Panc1 (cell line): ENCODE results near the gene PANK4. TPM values are rescaled to one million over a fixed set of nuclear protein-coding genes. Genes with fewer than 3 reads are reported as not detected.

Experiments used
- ATAC-seq: fragments of 200-7000 bp; cut with Tn5 transposase; 2 replicates; pipeline ENCODE4 v1.9.1; 2020; ENCODE audit warnings: mild to moderate bottlenecking, moderate library complexity
- BruUV-seq: library from RNA; stranded (reverse); fragments of 400-500 nt; replicated peaks from 2 replicates; lab custom pipeline; 2021; lab: Mats Ljungman, UMichigan
- CTCF ChIA-PET: fragments of 300-600 bp; sonication (Branson Sonifier 250); formaldehyde crosslinking; loops from one replicate; lab custom pipeline; 2022; ENCODE audit warnings: antibody characterized with exemption; lab: Charles Lee
- POLR2A ChIA-PET: fragments of 300-600 bp; sonication (Branson Sonifier 250); formaldehyde crosslinking; loops from one replicate; lab custom pipeline; 2022; ENCODE audit warnings: antibody characterized with exemption; lab: Charles Lee
- DNase-seq: peaks from one replicate; pipeline ENCODE4 v3.0.0-alpha.2; 2010; ENCODE audit warnings: low read depth, low spot score
- H3K27ac ChIP-seq: 2 replicates; pipeline ENCODE4 v1.5.1; 2011; ENCODE audit warnings: mild to moderate bottlenecking, low read length, inconsistent platforms
- H3K27me3 ChIP-seq: fragments of 200-500 bp; sonication (Bioruptor generic); 2 replicates; pipeline ENCODE4 v1.6.0; 2014; ENCODE audit warnings: low read length, inconsistent platforms; ENCODE audit not compliant: control insufficient read depth, insufficient read depth
- H3K36me3 ChIP-seq: fragments of 200-500 bp; sonication (Bioruptor generic); 2 replicates; pipeline ENCODE4 v1.5.1; 2014; ENCODE audit warnings: inconsistent platforms, mild to moderate bottlenecking, low read length, moderate library complexity; ENCODE audit not compliant: control insufficient read depth, insufficient read depth
- H3K4me1 ChIP-seq: 2 replicates; pipeline ENCODE4 v1.5.1; 2011; ENCODE audit warnings: inconsistent platforms, mild to moderate bottlenecking, low read length, moderate library complexity; ENCODE audit not compliant: control insufficient read depth, insufficient read depth
- H3K4me3 ChIP-seq, 2 experiments: 2 replicates each; pipeline ENCODE4 v1.5.1; 2011 to 2012; ENCODE audit warnings: low read depth in 2 of 2, low read length in 2 of 2, mild to moderate bottlenecking in 2 of 2, inconsistent platforms in 1 of 2, moderate library complexity in 1 of 2
- H3K9me3 ChIP-seq: fragments of 200-500 bp; sonication (Bioruptor generic); 2 replicates; pipeline ENCODE4 v1.5.1; 2014; ENCODE audit warnings: low read depth, mild to moderate bottlenecking, inconsistent platforms, low read length, moderate library complexity; ENCODE audit not compliant: control insufficient read depth, insufficient read depth
- POLR2AphosphoS5 ChIP-seq: IDR thresholded peaks from 2 replicates; pipeline ENCODE4 v1.6.1; 2012; ENCODE audit warnings: mild to moderate bottlenecking, low read depth, low read length, moderate library complexity
- SIN3A ChIP-seq: IDR thresholded peaks from 2 replicates; pipeline ENCODE4 v1.6.1; 2012; ENCODE audit warnings: low read depth, mild to moderate bottlenecking, low read length, moderate library complexity, borderline replicate concordance; ENCODE audit not compliant: insufficient read depth
- TCF7L2 ChIP-seq: IDR thresholded peaks from 2 replicates; pipeline ENCODE4 v1.6.1; 2011; ENCODE audit warnings: mild to moderate bottlenecking, low read depth, low read length, inconsistent platforms
- in situ Hi-C: cut with HindIII; loops from 2 replicates; pipeline ENCODE4 v1.10.0; 2016; ENCODE audit warnings: low sequenced_read_pairs, low pct_unique_long_range_greater_than_20kb
- intact Hi-C: fragments of 100-400 bp; cut with micrococcal nuclease; formaldehyde crosslinking; loops from one replicate; pipeline ENCODE4 v1.10.0; 2022; ENCODE audit not compliant: unreplicated experiment
- total RNA-seq: library from RNA; stranded (reverse); gene quantifications from one replicate; pipeline ENCODE4 v1.2.1, GENCODE V29; 2021; ENCODE audit not compliant: unreplicated experiment
- TF ChIP-seq, protein P1 (sequence below), 2 experiments: IDR thresholded peaks; 2 replicates each; pipeline ENCODE4 v1.6.1; 2011 to 2012; ENCODE audit warnings: low read depth in 2 of 2, control low read depth in 1 of 2, low read length in 1 of 2, mild to moderate bottlenecking in 1 of 2, moderate library complexity in 1 of 2; ENCODE audit not compliant: insufficient read depth in 1 of 2
- TF ChIP-seq, protein P2 (sequence below): fragments of 450-650 bp; IDR thresholded peaks from 2 replicates; pipeline ENCODE4 v1.5.1; 2017; ENCODE audit warnings: mild to moderate bottlenecking

Gene PANK4
- total RNA-seq, 1 experiment from 2014 or later: 35.9 TPM

DNA sequence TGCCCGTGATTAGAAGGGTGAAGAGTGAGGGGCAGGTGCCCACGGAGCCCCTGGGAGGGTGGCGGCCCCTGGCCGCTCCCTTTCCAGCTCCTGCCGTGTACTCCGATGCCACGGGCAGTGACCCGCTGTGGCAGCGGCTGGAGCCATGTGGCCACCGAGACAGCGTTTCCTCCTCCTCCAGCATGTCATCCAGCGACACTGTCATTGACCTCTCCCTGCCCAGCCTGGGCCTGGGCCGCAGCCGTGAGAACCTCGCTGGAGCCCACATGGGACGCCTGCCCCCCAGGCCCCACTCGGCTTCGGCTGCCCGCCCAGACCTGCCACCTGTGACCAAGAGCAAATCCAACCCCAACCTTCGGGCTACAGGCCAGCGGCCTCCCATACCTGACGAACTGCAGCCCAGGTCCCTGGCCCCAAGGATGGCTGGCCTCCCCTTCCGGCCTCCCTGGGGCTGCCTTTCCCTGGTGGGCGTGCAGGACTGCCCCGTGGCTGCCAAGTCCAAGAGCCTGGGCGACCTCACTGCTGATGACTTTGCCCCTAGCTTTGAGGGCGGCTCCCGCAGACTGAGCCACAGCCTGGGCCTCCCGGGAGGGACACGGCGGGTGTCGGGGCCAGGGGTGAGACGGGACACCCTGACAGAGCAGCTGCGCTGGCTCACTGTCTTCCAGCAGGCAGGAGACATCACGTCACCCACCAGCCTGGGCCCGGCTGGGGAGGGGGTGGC is 22.0 kb downstream of the PANK4 start:
- Histone ChIP-seq H3K4me1 (peaks cover 35% of the 10 kb centered on the region), H3K36me3 (no peaks in the 10 kb centered on the region; the same call in 1 of the 2 replicates), H3K9me3 (no peaks in the 10 kb centered on the region), H3K4me3 (no peak overlapping the region), H3K27ac (no peak overlapping the region), H3K27me3 (no peaks in the 10 kb centered on the region)
- in situ Hi-C loops: no loop called here
- DNase-seq: no peak
- no peak for TF ChIP-seq SIN3A
- TF ChIP-seq TCF7L2: no peak
- TF ChIP-seq, protein P1, sequence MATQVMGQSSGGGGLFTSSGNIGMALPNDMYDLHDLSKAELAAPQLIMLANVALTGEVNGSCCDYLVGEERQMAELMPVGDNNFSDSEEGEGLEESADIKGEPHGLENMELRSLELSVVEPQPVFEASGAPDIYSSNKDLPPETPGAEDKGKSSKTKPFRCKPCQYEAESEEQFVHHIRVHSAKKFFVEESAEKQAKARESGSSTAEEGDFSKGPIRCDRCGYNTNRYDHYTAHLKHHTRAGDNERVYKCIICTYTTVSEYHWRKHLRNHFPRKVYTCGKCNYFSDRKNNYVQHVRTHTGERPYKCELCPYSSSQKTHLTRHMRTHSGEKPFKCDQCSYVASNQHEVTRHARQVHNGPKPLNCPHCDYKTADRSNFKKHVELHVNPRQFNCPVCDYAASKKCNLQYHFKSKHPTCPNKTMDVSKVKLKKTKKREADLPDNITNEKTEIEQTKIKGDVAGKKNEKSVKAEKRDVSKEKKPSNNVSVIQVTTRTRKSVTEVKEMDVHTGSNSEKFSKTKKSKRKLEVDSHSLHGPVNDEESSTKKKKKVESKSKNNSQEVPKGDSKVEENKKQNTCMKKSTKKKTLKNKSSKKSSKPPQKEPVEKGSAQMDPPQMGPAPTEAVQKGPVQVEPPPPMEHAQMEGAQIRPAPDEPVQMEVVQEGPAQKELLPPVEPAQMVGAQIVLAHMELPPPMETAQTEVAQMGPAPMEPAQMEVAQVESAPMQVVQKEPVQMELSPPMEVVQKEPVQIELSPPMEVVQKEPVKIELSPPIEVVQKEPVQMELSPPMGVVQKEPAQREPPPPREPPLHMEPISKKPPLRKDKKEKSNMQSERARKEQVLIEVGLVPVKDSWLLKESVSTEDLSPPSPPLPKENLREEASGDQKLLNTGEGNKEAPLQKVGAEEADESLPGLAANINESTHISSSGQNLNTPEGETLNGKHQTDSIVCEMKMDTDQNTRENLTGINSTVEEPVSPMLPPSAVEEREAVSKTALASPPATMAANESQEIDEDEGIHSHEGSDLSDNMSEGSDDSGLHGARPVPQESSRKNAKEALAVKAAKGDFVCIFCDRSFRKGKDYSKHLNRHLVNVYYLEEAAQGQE (IDR thresholded peaks at IDR 0.05; ENCODE audit: insufficient read depth in 1 of 2, low read depth in 2 of 2, low read length in 1 of 2): no peak
- no peak for TF ChIP-seq POLR2AphosphoS5
- TF ChIP-seq, protein P2, sequence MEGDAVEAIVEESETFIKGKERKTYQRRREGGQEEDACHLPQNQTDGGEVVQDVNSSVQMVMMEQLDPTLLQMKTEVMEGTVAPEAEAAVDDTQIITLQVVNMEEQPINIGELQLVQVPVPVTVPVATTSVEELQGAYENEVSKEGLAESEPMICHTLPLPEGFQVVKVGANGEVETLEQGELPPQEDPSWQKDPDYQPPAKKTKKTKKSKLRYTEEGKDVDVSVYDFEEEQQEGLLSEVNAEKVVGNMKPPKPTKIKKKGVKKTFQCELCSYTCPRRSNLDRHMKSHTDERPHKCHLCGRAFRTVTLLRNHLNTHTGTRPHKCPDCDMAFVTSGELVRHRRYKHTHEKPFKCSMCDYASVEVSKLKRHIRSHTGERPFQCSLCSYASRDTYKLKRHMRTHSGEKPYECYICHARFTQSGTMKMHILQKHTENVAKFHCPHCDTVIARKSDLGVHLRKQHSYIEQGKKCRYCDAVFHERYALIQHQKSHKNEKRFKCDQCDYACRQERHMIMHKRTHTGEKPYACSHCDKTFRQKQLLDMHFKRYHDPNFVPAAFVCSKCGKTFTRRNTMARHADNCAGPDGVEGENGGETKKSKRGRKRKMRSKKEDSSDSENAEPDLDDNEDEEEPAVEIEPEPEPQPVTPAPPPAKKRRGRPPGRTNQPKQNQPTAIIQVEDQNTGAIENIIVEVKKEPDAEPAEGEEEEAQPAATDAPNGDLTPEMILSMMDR: no peak
- intact Hi-C loops: no loop called here
- ChIA-PET POLR2A (no interaction called here), CTCF (no interaction called here)
- BruUV-seq: TSS peak; percentile 70
- no peak for ATAC-seq

DNA sequence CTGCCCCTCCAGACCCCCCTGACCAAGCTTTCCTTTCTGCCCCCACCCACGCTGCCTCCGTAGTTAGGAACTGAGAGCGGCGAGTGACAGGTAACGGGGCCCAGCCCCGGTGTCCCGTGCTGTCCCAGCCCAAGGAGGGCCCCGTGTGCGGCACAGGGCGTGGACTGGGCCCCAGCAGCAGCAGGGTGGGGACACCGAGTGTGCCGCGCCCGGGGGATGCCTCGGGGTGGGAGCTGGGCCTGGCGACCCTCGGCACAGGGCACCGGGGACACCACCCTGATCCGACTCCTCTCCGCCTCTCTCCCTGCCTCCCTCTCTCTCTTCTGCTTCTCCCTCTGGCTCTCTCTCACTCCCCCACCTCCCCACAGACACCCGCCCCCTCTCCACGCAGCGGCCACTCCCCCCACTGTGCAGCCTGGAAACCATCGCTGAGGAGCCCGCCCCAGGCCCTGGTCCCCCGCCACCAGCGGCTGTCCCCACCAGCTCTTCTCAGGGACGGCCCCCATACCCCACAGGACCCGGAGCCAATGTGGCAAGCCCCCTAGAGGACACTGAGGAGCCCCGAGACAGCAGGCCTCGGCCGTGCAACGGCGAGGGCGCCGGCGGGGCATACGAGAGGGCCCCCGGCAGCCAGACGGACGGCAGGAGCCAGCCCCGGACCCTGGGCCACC is 22.7 kb downstream of the PANK4 start:
- POLR2A ChIA-PET: no interaction called here
- in situ Hi-C loops: no loop called here

More for the DNA sequence above, 22.7 kb downstream of the PANK4 start:
- ATAC-seq (no peak), DNase-seq (no peak)
- intact Hi-C loops: no loop called here
- H3K27ac ChIP-seq: no peak overlapping the region
- CTCF ChIA-PET: interaction anchor here (0.7 kb wide), 1 partner anchor 73 kb away, joined by 3 read pairs; no protein-coding TSS in a partner anchor
- peaks cover 35% of the 10 kb centered on the region for H3K4me1 ChIP-seq
- TF ChIP-seq, protein P2: no peak
- TF ChIP-seq SIN3A (no peak), POLR2AphosphoS5 (no peak), TCF7L2 (no peak)
- TF ChIP-seq, protein P1 (IDR thresholded peaks at IDR 0.05; ENCODE audit: insufficient read depth in 1 of 2, low read depth in 2 of 2, low read length in 1 of 2): no peak
- H3K27me3 ChIP-seq: no peaks in the 10 kb centered on the region
- H3K9me3 ChIP-seq: no peaks in the 10 kb centered on the region
- no peaks in the 10 kb centered on the region; the same call in 1 of the 2 replicates for H3K36me3 ChIP-seq
- BruUV-seq: no TSS peak
- H3K4me3 ChIP-seq: no peak overlapping the region
